IMR-90 (cell line): Measurements from ENCODE around the gene SLC12A8.

Experiments used
- CEBPB ChIP-seq: IDR thresholded peaks from 2 replicates; pipeline ENCODE4 v1.6.1; 2012; ENCODE audit warnings: low read depth, low read length, improper control_type of control experiment
- FOS ChIP-seq: fragments of 150-350 bp; IDR thresholded peaks from 2 replicates; pipeline ENCODE4 v1.6.1; 2016; ENCODE audit warnings: low read depth, low read length
- MAFK ChIP-seq: IDR thresholded peaks from 2 replicates; pipeline ENCODE4 v1.6.1; 2012; ENCODE audit warnings: low read depth, low read length, improper control_type of control experiment
- NFE2L2 ChIP-seq: fragments of 150-350 bp; IDR thresholded peaks from 2 replicates; pipeline ENCODE4 v1.6.1; 2016; ENCODE audit warnings: low read depth, mild to moderate bottlenecking, low read length
- POLR2A ChIP-seq: IDR thresholded peaks from 2 replicates; pipeline ENCODE4 v1.6.1; 2012; ENCODE audit warnings: mild to moderate bottlenecking, low read depth, low read length
- RAD21 ChIP-seq: IDR thresholded peaks from 2 replicates; pipeline ENCODE4 v1.6.1; 2012; ENCODE audit warnings: low read length, improper control_type of control experiment
- RCOR1 ChIP-seq: IDR thresholded peaks from 2 replicates; pipeline ENCODE4 v1.6.1; 2012; ENCODE audit warnings: mild to moderate bottlenecking, low read length, improper control_type of control experiment; ENCODE audit not compliant: insufficient replicate concordance
- RFX5 ChIP-seq: IDR thresholded peaks from 2 replicates; pipeline ENCODE4 v1.8.0; 2012; ENCODE audit warnings: low read depth, mild to moderate bottlenecking, low read length, moderate library complexity
- SMC3 ChIP-seq: fragments of 150-350 bp; IDR thresholded peaks from 2 replicates; pipeline ENCODE4 v1.6.1; 2016; ENCODE audit warnings: low read depth, mild to moderate bottlenecking, antibody characterized with exemption, low read length, moderate library complexity
- TF ChIP-seq, protein P1 (sequence below): conservative IDR thresholded peaks from 2 replicates; pipeline ENCODE4 v1.5.1; 2012; ENCODE audit warnings: mild to moderate bottlenecking, low read depth, low read length, improper control_type of control experiment
- TF ChIP-seq, protein P2 (sequence below): fragments of 150-350 bp; IDR thresholded peaks from 2 replicates; pipeline ENCODE4 v1.6.1; 2017; ENCODE audit warnings: mild to moderate bottlenecking, antibody characterized with exemption, low read length, low read depth

DNA sequence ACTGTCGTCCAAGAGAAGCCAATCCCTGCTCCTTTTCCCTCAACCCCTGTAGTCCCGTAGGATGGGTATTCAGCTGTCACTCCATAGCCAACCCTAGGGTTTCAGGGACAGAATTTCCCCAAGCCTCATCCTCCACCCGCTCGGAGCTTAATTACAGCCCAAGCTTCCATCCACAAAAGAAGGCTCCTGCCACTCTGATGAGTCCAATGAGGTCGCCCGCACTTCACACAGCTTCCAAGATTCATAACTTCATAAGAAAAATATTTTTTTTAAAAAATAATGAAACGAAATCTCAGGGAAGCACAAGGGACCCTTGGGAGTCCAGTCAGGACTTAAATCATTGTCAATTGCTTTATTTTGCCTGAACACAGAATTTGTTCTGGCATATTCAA lies 75.6 kb downstream of the SLC12A8 start:
- TF ChIP-seq, protein P1, sequence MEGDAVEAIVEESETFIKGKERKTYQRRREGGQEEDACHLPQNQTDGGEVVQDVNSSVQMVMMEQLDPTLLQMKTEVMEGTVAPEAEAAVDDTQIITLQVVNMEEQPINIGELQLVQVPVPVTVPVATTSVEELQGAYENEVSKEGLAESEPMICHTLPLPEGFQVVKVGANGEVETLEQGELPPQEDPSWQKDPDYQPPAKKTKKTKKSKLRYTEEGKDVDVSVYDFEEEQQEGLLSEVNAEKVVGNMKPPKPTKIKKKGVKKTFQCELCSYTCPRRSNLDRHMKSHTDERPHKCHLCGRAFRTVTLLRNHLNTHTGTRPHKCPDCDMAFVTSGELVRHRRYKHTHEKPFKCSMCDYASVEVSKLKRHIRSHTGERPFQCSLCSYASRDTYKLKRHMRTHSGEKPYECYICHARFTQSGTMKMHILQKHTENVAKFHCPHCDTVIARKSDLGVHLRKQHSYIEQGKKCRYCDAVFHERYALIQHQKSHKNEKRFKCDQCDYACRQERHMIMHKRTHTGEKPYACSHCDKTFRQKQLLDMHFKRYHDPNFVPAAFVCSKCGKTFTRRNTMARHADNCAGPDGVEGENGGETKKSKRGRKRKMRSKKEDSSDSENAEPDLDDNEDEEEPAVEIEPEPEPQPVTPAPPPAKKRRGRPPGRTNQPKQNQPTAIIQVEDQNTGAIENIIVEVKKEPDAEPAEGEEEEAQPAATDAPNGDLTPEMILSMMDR = no peak
- no peak for TF ChIP-seq MAFK
- TF ChIP-seq POLR2A = no peak
- TF ChIP-seq RAD21 = no peak
- no peak for TF ChIP-seq NFE2L2
- TF ChIP-seq RCOR1 = no peak
- TF ChIP-seq SMC3 = no peak
- TF ChIP-seq CEBPB = no peak
- no peak for TF ChIP-seq RFX5
- TF ChIP-seq, protein P2, sequence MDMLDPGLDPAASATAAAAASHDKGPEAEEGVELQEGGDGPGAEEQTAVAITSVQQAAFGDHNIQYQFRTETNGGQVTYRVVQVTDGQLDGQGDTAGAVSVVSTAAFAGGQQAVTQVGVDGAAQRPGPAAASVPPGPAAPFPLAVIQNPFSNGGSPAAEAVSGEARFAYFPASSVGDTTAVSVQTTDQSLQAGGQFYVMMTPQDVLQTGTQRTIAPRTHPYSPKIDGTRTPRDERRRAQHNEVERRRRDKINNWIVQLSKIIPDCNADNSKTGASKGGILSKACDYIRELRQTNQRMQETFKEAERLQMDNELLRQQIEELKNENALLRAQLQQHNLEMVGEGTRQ = no peak
- TF ChIP-seq FOS = no peak
